ENCODE results near the gene IGFBP2. TPM values are rescaled to one million over a fixed set of nuclear protein-coding genes. Genes with fewer than 3 reads are reported as not detected.

IGFBP2 gene
- total RNA-seq, 1 experiment from 2014 or later: 848 TPM

DNA sequence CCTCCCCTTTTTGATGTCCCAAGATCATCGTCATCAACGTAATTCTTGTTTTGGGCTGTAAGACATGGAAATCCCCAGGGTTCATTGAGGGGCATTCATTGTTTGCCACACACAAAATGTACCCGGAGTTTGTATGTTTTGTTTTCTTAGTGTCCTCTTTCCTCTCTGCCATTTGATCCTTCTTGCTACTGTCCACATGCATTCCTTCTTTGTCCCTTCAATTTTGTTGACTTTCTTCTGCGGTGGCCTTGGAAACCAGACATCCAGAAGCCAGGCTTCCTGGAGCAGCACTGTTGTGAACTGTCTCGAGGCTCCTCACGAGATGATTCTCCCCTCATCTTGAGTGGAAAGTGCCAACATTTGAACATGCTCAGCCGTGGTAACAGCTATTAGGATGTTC lies 24.8 kb downstream of the IGFBP2 start:
- DNase-seq: no peak
- Histone ChIP-seq H3K4me3 (ENCODE audit: insufficient read depth, low read depth, low read length) (no peak overlapping the region), H3K36me3 (replicated peaks; ENCODE audit: control insufficient read depth, insufficient read depth, low read length) (peaks cover 6% of the 10 kb centered on the region), H3K27me3 (ENCODE audit: control insufficient read depth, insufficient read depth, low read length) (no peaks in the 10 kb centered on the region)

DNA sequence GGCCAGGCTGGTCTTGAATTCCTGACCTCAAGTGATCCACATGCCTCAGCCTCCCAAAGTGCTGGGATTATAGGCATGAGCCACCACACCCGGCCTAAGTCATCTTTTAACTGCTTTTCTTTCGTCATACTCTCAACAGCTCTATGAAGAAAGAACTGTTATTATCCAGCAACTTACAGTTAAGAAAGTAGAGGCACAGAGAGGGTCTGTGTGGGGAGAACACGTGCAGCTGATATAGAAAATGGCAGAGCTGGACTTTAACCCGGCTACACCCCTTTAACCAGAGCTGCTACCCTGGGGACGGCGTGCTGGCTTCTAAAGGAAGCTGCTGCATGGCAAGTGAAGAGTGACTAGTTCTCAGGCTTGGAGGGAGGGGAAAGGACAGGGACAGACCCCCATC lies 25.5 kb downstream of the IGFBP2 start:
- H3K36me3 ChIP-seq (replicated peaks; ENCODE audit: control insufficient read depth, insufficient read depth, low read length): peaks cover 6% of the 10 kb centered on the region
- no peaks in the 10 kb centered on the region for H3K27me3 ChIP-seq (ENCODE audit: control insufficient read depth, insufficient read depth, low read length)
- no peak for DNase-seq
- H3K4me3 ChIP-seq (ENCODE audit: insufficient read depth, low read depth, low read length): no peak overlapping the region

DNA sequence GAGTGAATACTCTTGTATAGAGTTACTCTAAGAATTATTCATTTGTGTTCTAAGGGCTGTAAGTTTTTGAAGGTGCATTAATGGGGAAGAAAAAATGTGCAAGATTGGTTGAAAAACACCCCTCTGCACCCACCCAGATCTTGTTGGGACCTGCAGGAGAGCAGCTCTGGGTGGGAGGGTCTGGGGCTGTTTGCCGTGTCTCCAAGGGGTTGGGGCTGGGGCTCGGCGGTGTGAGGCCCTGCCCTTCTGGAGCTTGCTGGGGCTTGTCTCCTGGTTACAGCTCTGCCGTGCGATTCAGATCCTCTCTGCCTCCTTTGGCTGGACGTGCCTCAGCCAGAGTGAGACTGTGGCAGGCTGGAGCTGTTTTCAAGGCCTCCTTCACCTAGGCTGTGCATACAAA lies 26.1 kb downstream of the IGFBP2 start:
- H3K36me3 ChIP-seq (replicated peaks; ENCODE audit: control insufficient read depth, insufficient read depth, low read length): peaks cover 6% of the 10 kb centered on the region

DNA sequence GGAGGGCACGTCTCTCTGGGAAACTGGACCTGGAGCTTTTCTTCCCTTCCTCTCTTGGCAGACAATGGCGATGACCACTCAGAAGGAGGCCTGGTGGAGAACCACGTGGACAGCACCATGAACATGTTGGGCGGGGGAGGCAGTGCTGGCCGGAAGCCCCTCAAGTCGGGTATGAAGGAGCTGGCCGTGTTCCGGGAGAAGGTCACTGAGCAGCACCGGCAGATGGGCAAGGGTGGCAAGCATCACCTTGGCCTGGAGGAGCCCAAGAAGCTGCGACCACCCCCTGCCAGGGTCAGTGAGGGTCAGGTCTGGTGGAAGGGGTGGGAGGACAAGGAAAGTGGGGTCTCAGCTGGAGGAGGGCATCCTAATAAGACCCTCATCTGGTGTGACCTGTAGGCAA lies 27.3 kb downstream of the IGFBP2 start:
- DNase-seq: no peak
- H3K4me3 ChIP-seq (ENCODE audit: insufficient read depth, low read depth, low read length): no peak overlapping the region
- H3K27me3 ChIP-seq (ENCODE audit: control insufficient read depth, insufficient read depth, low read length): no peaks in the 10 kb centered on the region
- H3K36me3 ChIP-seq (replicated peaks; ENCODE audit: control insufficient read depth, insufficient read depth, low read length): peaks cover 6% of the 10 kb centered on the region

More for the DNA sequence above, 26.1 kb downstream of the IGFBP2 start:
- Histone ChIP-seq H3K4me3 (ENCODE audit: insufficient read depth, low read depth, low read length) (no peak overlapping the region), H3K27me3 (ENCODE audit: control insufficient read depth, insufficient read depth, low read length) (no peaks in the 10 kb centered on the region)
- DNase-seq: no peak

DNA sequence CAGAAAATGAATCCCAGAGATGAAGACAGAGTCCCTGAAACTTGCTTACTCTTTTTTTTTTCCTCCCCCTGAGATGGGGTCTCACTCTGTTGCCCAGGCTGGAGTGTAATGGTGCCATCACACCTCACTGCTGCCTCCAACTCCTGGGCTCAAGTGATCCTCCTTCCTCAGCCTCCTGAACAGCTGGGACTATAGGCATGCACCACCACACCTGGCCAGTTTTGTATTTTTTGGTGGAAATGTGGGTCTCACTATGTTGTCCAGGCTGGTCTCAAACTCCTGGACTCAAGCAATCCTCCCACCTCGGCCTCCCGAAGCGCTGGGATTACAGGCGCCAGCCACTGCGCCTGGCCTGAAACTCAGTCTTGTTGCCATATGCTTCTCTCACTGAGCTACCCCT lies 27.8 kb downstream of the IGFBP2 start:
- peaks cover 6% of the 10 kb centered on the region for H3K36me3 ChIP-seq (replicated peaks; ENCODE audit: control insufficient read depth, insufficient read depth, low read length)
- no peak overlapping the region for H3K4me3 ChIP-seq (ENCODE audit: insufficient read depth, low read depth, low read length)
- no peak for DNase-seq
- H3K27me3 ChIP-seq (ENCODE audit: control insufficient read depth, insufficient read depth, low read length): no peaks in the 10 kb centered on the region

GRCh38 chr2:216661639-216662375 lies 28.6 kb downstream of the IGFBP2 start:
- DNase-seq: no peak
- Histone ChIP-seq H3K27me3 (ENCODE audit: control insufficient read depth, insufficient read depth, low read length) (no peaks in the 10 kb centered on the region), H3K4me3 (ENCODE audit: insufficient read depth, low read depth, low read length) (no peak overlapping the region), H3K36me3 (replicated peaks; ENCODE audit: control insufficient read depth, insufficient read depth, low read length) (peaks cover 6% of the 10 kb centered on the region)

DNA sequence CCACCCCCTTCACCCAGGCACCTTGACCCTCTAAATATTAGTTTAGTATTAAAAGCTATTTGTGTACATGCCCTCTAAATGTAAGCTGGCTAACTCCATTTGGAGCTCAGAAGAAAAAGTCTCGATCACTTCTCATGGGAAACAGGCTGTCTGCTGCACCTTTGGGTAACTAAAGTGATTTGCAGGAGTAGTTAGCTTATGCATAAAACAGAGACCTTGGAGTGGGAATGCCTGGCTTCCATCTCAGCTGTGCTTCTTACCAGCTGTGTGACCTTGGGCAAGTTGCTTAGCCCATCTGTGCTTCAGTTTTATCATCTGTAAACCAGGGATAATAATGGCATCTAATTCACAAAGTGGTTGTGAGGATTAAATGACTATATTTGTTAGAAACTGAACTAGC lies 29.9 kb downstream of the IGFBP2 start:
- Histone ChIP-seq H3K4me3 (ENCODE audit: insufficient read depth, low read depth, low read length) (no peak overlapping the region), H3K27me3 (ENCODE audit: control insufficient read depth, insufficient read depth, low read length) (no peaks in the 10 kb centered on the region), H3K36me3 (replicated peaks; ENCODE audit: control insufficient read depth, insufficient read depth, low read length) (peaks cover 6% of the 10 kb centered on the region)
- DNase-seq: no peak

DNA sequence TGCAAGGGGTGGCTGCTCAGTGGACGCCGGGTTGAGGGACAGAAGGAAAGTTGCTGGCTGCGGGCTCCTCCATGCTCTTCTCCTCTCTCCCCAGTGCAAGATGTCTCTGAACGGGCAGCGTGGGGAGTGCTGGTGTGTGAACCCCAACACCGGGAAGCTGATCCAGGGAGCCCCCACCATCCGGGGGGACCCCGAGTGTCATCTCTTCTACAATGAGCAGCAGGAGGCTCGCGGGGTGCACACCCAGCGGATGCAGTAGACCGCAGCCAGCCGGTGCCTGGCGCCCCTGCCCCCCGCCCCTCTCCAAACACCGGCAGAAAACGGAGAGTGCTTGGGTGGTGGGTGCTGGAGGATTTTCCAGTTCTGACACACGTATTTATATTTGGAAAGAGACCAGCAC lies 30.6 kb downstream of the IGFBP2 start:
- Histone ChIP-seq H3K27me3 (ENCODE audit: control insufficient read depth, insufficient read depth, low read length) (no peaks in the 10 kb centered on the region), H3K4me3 (ENCODE audit: insufficient read depth, low read depth, low read length) (no peak overlapping the region), H3K36me3 (replicated peaks; ENCODE audit: control insufficient read depth, insufficient read depth, low read length) (peaks cover 6% of the 10 kb centered on the region)
- no peak for DNase-seq

DNA sequence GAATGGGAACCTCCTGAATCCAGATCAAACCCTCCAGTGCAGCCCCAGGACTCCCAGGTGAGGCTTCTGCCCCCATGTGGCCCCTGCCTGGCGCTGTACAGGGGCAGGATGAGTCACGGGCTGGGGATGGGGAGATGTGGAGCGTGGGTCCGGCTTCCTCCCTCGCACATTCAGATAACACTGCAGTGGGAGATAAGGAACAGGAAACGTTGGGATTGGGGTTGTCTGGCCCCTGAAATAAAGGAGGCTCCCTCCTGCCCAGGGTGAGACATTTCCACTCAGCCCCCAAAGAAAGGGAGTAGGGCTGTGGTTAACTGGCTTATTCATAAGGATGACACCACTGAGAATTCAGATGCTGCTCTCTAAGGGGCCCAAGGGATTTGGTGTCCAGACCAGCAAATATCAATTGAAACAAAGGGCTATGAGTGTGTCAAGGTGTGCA lies 31.4 kb downstream of the IGFBP2 start:
- peak; percentile 73 for DNase-seq
- H3K36me3 ChIP-seq (replicated peaks; ENCODE audit: control insufficient read depth, insufficient read depth, low read length): peaks cover 6% of the 10 kb centered on the region
- no peaks in the 10 kb centered on the region for H3K27me3 ChIP-seq (ENCODE audit: control insufficient read depth, insufficient read depth, low read length)
- H3K4me3 ChIP-seq (ENCODE audit: insufficient read depth, low read depth, low read length): no peak overlapping the region

DNA sequence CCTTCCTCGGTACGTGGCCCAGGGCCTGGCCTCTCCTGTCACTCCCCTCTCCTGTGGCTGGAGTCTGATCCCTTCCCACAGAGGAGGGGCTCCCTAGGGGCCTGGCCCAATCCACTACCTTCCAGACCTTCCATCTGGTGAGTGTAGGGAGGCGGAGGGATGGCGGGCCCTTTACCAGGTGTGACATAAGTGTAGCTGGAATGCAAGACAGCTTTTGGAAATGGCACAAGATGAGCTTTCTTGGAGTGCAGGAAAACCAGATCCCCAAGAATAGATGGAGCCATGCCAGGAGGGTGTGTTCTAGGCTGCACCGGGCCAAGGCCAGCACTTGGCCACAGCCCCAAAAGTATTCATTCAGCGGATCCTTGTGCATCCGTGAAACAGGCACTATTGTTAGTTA lies 32.0 kb downstream of the IGFBP2 start:
- Histone ChIP-seq H3K27me3 (ENCODE audit: control insufficient read depth, insufficient read depth, low read length) (no peaks in the 10 kb centered on the region), H3K36me3 (replicated peaks; ENCODE audit: control insufficient read depth, insufficient read depth, low read length) (peaks cover 6% of the 10 kb centered on the region), H3K4me3 (ENCODE audit: insufficient read depth, low read depth, low read length) (no peak overlapping the region)
- peak; percentile 62 for DNase-seq

GRCh38 chr2:216665717-216666116 lies 32.5 kb downstream of the IGFBP2 start:
- Histone ChIP-seq H3K27me3 (ENCODE audit: control insufficient read depth, insufficient read depth, low read length) (no peaks in the 10 kb centered on the region), H3K36me3 (replicated peaks; ENCODE audit: control insufficient read depth, insufficient read depth, low read length) (peaks cover 5% of the 10 kb centered on the region), H3K4me3 (ENCODE audit: insufficient read depth, low read depth, low read length) (no peak overlapping the region)
- DNase-seq: peak; percentile 94

GRCh38 chr2:216666461-216667233 lies 33.4 kb downstream of the IGFBP2 start:
- Histone ChIP-seq H3K36me3 (replicated peaks; ENCODE audit: control insufficient read depth, insufficient read depth, low read length) (peaks cover 5% of the 10 kb centered on the region), H3K4me3 (ENCODE audit: insufficient read depth, low read depth, low read length) (no peak overlapping the region), H3K27me3 (ENCODE audit: control insufficient read depth, insufficient read depth, low read length) (no peaks in the 10 kb centered on the region)
- peak; percentile 89 for DNase-seq

GRCh38 chr2:216670266-216671080 lies 37.3 kb downstream of the IGFBP2 start:
- no peak overlapping the region for H3K4me3 ChIP-seq (ENCODE audit: insufficient read depth, low read depth, low read length)
- H3K27me3 ChIP-seq (ENCODE audit: control insufficient read depth, insufficient read depth, low read length): no peaks in the 10 kb centered on the region
- DNase-seq: peak; percentile 39
- H3K36me3 ChIP-seq (replicated peaks; ENCODE audit: control insufficient read depth, insufficient read depth, low read length): no peaks in the 10 kb centered on the region

GRCh38 chr2:216671081-216671411 lies 37.8 kb downstream of the IGFBP2 start:
- DNase-seq: no peak
- H3K36me3 ChIP-seq (replicated peaks; ENCODE audit: control insufficient read depth, insufficient read depth, low read length): no peaks in the 10 kb centered on the region
- H3K27me3 ChIP-seq (ENCODE audit: control insufficient read depth, insufficient read depth, low read length): no peaks in the 10 kb centered on the region
- H3K4me3 ChIP-seq (ENCODE audit: insufficient read depth, low read depth, low read length): no peak overlapping the region
